KOPT-K1 (cell line): ENCODE results near the gene RAVER2.

Experiments used
- H3K27ac ChIP-seq: fragments of 200-600 bp; sonication (generic); 2 replicates; pipeline ENCODE4 v1.5.1; 2016; ENCODE audit warnings: antibody characterized with exemption, mild to moderate bottlenecking, low read depth, low read length; ENCODE audit not compliant: poor library complexity, severe bottlenecking
- H3K36me3 ChIP-seq: fragments of 200-600 bp; sonication (generic); 2 replicates; pipeline ENCODE4 v1.5.1; 2017; ENCODE audit warnings: antibody characterized with exemption, mild to moderate bottlenecking, low read length, moderate library complexity; ENCODE audit not compliant: insufficient read depth
- H3K9me3 ChIP-seq: fragments of 200-600 bp; sonication (generic); 2 replicates; pipeline ENCODE4 v1.5.1; 2017; ENCODE audit warnings: antibody characterized with exemption, low read length, mild to moderate bottlenecking; ENCODE audit not compliant: insufficient read depth, poor library complexity, severe bottlenecking

RAVER2 gene

GRCh38 chr1:64881281-64881680 lies 136.4 kb downstream of the RAVER2 start:
- Histone ChIP-seq H3K27ac (no peak overlapping the region), H3K9me3 (no peaks in the 10 kb centered on the region)

More at GRCh38 chr1:64881281-64881680, 136.4 kb downstream of the RAVER2 start:
- peaks cover 34% of the 10 kb centered on the region for H3K36me3 ChIP-seq
